ENCODE results near the gene VPS4A.

The VPS4A gene

GRCh38 chr16:69324585-69325253 is 13.6 kb downstream of the VPS4A start:
- H3K27ac ChIP-seq, result no peak overlapping the region
- DNase-seq (ENCODE audit: low read depth, low spot score), result no peak

GRCh38 chr16:69325784-69326171 is 14.6 kb downstream of the VPS4A start:
- DNase-seq (ENCODE audit: low read depth, low spot score), result no peak
- peak overlapping the region; percentile 12 for H3K27ac ChIP-seq

- H3K27ac ChIP-seq, result peak overlapping the region; percentile 12
- no peak for DNase-seq (ENCODE audit: low read depth, low spot score)
Measured at GRCh38 chr16:69326172-69326873, 15.2 kb downstream of the VPS4A start.

GRCh38 chr16:69327585-69328310 is 16.6 kb downstream of the VPS4A start:
- H3K27ac ChIP-seq, result no peak overlapping the region
- no peak for DNase-seq (ENCODE audit: low read depth, low spot score)

GRCh38 chr16:69328854-69329316 is 17.7 kb downstream of the VPS4A start:
- DNase-seq (ENCODE audit: low read depth, low spot score), result no peak

GRCh38 chr16:69329369-69330285 is 18.5 kb downstream of the VPS4A start:
- DNase-seq (ENCODE audit: low read depth, low spot score), result no peak
- H3K27ac ChIP-seq, result peak overlapping the region; percentile 85

More at GRCh38 chr16:69328854-69329316, 17.7 kb downstream of the VPS4A start:
- H3K27ac ChIP-seq, result peak overlapping the region; percentile 85

- peak; percentile 57 for DNase-seq (ENCODE audit: low read depth, low spot score)
- peak within 1 kb of the TSS; percentile 85 for H3K27ac ChIP-seq
Measured at GRCh38 chr16:69330286-69331109, 19.3 kb downstream of the VPS4A start, which contains the start of gene PDF. Gene PDF, minus strand, starts transcription at chr16:69330588. Its CDS starts 18 bp downstream, at chr16:69330570.

GRCh38 chr16:69334696-69335095 is 23.5 kb downstream of the VPS4A start:
- no peak overlapping the region for H3K27ac ChIP-seq

GRCh38 chr16:69338557-69339288 is 27.6 kb downstream of the VPS4A start:
- DNase-seq (ENCODE audit: low read depth, low spot score), result no peak
- H3K27ac ChIP-seq, result peak overlapping the region; percentile 88

More at GRCh38 chr16:69334696-69335095, 23.5 kb downstream of the VPS4A start:
- no peak for DNase-seq (ENCODE audit: low read depth, low spot score)

GRCh38 chr16:69339289-69340094 is 28.3 kb downstream of the VPS4A start, which contains the start of the genes COG8 and NIP7:
Gene COG8, minus strand, starts transcription at chr16:69339564. Its CDS starts 12 bp downstream, at chr16:69339552.
Gene NIP7, plus strand, starts transcription at chr16:69339772. Its CDS starts 58 bp downstream, at chr16:69339830.
- DNase-seq (ENCODE audit: low read depth, low spot score), result peak; percentile 89
- peak within 1 kb of the TSS; percentile 88 for H3K27ac ChIP-seq

GRCh38 chr16:69340095-69340644 is 29.0 kb downstream of the VPS4A start:
- DNase-seq (ENCODE audit: low read depth, low spot score), result no peak
- peak overlapping the region; percentile 88 for H3K27ac ChIP-seq

- H3K27ac ChIP-seq, result no peak overlapping the region
- no peak for DNase-seq (ENCODE audit: low read depth, low spot score)
Measured at GRCh38 chr16:69344171-69344570, 33.0 kb downstream of the VPS4A start.

- DNase-seq (ENCODE audit: low read depth, low spot score), result no peak
- H3K27ac ChIP-seq, result no peak overlapping the region
Measured at GRCh38 chr16:69345923-69346322, 34.8 kb downstream of the VPS4A start.

- no peak overlapping the region for H3K27ac ChIP-seq
- no peak for DNase-seq (ENCODE audit: low read depth, low spot score)
Measured at GRCh38 chr16:69346683-69347082, 35.5 kb downstream of the VPS4A start.

- DNase-seq (ENCODE audit: low read depth, low spot score), result no peak
- H3K27ac ChIP-seq, result no peak overlapping the region
Measured at GRCh38 chr16:69348222-69348621, 37.1 kb downstream of the VPS4A start.

GRCh38 chr16:69349536-69349935 is 38.4 kb downstream of the VPS4A start:
- DNase-seq (ENCODE audit: low read depth, low spot score), result no peak

GRCh38 chr16:69350536-69351133 is 39.5 kb downstream of the VPS4A start:
- H3K27ac ChIP-seq, result no peak overlapping the region
- DNase-seq (ENCODE audit: low read depth, low spot score), result no peak

More at GRCh38 chr16:69349536-69349935, 38.4 kb downstream of the VPS4A start:
- H3K27ac ChIP-seq, result no peak overlapping the region

Data from epithelial cell of prostate (primary cell).